HG03025 (cell line): ENCODE results near the gene C1QTNF1.
"Not testable (repeated sequence)": the region's sequence is repeated elsewhere in the genome, so short reads cannot be mapped to it uniquely, and the experiment has no call there.

Experiments used
- ATAC-seq: cut with Tn5 transposase; IDR thresholded peaks from one replicate; pipeline ENCODE4 v1.9.1; 2021; ENCODE audit warnings: mild to moderate bottlenecking, moderate library complexity; ENCODE audit not compliant: unreplicated experiment, low FRiP score

The C1QTNF1 gene

DNA sequence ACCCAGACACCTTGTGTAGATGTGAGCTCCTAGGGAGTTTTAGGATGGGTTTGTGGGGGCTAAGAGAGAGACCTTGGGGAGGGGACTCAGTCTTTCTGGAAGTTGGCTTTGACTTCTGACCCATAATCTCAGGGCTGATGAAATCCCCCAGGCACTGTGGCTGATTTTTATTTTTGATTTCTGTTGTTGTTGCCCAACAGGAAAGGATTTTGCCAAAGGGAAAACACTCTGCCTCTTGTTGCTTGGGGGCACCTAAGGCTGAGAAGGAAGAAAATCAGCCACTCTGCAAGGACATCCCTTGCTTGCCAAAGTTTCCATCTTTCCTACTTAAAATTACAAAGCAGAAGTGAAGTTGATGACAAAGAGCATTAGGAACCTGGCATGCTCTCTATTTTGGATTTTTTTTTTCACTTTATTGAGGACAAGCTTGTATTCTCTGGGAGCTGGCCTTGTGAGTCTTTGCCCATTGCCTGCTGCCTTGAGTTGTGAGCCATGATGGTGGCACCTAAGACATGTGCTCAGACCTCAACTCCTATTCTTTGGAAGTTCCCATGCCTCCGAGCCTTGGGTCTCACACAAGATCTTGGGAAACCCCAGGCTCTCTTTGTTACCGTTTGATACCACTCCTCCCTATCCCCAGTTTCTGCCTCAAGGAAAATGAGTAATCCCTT, 3.2 kb upstream of the C1QTNF1 start:
- ATAC-seq: no peak

DNA sequence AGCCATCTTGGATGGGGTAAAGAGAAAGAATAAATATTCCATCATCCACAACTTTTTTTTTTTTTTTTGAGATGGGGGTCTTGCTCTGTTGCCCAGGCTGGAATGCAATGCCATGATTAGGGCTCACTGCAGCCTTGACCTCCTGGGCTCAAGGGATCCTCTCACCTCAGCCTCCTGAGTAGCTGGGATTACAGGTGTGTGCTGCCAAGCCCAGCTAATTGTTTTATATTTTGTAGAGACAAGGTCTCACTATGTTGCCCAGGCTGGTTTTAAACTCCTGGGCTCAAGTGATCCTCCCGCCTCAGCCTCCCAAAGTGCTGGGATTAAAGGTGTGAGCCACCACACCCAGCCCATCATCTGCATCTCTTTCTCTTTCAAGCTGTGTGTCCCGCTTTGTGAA, 2.0 kb upstream of the C1QTNF1 start:
- ATAC-seq: not testable (repeated sequence)

GRCh38 chr17:79022507-79022991, 1.4 kb upstream of the C1QTNF1 start:
- ATAC-seq: no peak

DNA sequence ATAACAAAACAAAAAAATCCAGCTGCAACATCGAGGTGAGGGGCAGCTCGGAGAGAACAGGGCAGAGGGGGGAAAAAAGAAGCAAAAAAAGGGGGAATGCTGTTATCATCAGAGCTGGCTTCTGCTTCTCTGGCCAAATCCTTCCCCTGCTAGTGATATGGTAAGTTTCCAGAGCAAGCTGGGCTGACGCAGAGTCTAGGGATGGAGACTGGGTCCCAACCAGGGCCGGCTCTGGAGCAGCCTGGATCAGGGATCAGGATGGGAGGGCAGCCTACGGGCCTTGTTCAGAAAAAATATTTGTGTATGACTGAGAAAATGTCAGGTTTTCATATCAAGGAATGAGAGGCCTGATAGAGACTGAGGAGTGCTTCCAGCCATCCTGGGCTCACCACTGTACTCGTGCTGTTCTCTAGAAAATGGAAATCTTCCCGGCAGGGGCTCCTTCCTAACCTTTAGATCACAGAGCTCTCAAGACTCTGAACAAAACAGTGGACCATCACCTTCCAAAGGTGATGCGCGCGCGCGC, 726 bp upstream of the C1QTNF1 start:
- ATAC-seq: no peak

GRCh38 chr17:79024901-79025737, 1.1 kb downstream of the C1QTNF1 start:
- no peak for ATAC-seq

DNA sequence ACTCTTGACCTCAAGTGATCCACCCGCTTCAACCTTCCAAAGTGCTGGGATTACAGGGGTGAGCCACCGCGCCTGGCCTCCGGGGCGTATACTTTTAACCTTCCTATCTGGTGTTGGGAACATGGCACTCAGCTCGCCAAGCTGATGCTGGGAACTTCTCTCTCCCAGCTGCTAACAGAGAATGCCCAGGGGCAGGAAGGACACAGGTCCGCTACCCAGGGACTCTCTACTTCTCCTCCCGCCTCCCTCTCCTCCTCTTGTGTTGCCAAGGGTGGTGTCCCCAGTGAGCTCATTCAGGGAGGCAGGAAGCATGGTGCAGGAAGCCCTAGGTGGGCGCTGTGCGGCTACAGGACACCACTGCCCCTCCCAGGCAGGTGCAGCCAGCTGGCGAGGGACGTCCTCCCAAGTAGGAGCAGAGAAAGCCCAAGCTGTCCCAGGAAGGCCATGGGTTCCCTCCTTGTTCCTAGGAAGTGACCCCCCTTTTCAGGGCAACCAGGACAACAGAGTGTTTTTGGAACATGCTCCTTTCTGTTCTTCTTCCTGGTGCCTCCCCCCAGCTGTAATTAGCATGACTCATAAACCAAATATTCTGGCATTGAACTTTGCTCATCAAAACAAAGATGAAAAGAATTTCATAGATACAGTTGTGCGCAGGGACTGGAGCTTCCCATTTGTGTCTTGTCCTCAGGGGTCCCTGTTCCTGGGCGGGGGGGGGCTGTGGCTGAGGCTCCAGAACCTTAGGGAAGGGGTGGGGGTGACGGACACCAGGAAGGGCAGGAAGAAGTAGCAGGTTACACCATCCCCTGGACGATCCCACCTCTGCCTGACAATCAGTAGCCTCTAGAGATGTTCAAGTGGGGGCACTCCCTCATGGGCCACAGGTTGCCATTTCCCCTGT, 2.7 kb downstream of the C1QTNF1 start:
- ATAC-seq: no peak

DNA sequence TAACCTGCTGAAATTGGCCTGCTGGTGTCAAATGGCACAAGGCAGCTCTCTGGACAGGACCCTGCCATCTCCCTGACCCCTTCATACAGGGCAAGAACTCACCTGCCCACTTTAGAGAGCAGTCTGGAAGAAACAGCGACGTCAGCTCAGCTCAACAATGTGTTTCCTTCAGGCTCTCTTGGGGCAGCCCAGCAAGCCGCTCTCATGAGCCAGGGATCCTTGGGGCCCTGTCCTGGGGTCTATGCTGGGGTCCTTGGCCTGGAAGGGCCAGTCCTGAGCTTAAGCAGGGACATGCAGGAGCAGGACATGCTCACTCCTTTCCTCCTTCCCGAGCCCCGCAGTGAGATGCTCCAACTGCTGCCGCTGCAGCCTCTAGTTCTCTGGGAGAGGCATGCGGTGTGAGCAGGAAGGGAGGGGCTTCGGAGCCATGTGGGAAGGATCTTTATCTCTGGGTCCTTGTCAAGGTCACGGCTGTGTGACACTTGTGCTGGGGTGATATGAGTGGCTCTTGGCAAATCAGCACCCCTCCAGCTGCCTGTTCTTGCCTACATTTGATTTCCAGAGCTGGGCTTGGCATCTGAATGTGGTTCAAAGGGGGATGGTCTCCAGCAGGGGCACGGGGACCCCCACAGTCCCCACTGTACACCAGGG, 3.4 kb downstream of the C1QTNF1 start:
- ATAC-seq: no peak

- no peak for ATAC-seq
Measured at GRCh38 chr17:79027925-79028491, 4.0 kb downstream of the C1QTNF1 start.

DNA sequence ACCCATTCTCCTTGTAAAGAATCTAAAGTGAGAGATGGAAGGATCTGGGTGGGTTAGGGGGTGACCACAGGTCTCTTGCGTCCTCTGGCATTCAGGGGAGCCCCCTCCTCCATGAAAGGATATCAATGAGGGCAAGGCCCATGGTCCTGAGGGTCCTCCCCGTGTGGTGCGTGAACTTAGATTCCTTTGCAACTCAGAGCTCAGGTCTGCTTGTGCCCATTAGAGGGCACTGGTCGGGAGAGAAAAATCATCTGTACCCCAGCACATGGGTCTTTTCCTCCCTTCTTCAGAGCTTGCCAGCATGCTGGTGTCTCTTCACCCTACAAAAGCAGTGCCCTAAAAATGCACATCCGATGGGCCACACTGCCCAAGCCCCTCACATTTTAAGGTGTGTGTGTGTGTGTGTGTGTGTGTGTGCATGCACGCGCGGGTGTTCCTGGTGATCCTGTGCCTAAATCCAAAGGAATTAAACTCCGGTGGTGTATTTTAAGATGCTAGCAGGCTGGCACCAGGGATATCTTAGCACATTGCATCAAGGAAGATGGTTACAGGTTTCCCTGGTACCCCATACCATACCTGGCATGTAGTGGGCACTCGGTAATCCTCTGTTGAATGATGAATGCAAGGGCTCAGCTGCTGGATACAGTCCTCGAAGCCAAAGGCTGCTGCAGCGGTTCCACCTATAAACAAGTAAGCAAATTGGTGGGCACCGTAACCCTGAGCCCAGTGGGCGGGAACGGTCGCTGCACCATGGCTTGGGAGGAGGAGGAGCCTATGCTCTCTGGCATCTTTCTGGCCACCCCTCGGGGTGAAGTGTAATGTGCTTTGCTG, 4.7 kb downstream of the C1QTNF1 start:
- no peak for ATAC-seq

DNA sequence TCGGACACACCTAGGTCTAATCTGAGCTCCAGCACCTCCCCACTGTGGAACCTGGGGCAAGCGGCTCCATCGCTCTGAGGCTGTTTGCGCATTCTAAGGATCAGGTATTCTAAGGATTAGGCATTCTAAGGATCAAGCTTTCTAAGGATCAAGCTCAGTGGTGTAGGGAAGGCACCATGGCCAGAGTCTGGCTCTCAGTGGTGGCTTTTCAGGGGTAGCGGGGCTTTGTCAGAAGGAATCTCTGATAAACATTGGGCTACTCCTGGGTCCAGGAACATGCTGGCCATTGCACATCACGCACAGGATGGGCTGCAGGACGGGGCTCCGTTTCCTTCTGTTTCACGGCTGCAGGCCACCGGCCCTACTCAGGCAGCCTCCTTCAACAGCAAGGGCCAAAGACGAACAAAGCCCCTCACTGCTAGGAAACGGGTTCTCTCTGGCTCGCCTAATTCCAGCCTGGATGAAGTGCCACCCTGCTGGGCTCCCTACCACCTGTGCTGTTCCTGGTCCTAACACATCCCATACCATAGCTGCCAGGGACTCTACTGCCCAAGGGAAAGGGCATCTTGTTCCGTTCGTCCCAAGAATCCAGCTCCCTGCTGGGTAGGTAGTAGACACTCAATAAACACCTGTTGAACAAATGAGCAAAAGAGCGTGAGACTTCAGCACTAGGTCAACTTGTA, 5.5 kb downstream of the C1QTNF1 start:
- ATAC-seq: no peak

DNA sequence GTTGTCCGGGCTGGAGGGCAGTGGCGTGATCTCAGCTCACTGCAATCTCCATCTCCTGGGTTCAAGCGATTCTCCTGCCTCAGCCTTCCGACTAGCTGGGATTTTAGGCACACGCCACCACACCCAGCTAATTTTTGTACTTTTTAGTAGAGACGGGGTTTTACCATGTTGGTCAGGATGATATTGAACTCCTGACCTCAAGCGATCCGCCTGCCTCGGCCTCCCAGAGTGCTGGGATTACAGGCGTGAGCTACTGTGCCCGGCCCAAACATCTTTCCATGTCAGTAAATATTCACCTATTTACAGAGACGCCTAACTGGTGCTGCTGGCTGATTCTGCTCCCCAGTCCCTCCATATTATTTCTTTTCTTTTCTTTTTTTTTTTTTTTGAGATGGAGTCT, 6.7 kb downstream of the C1QTNF1 start:
- ATAC-seq: not testable (repeated sequence)

- no peak for ATAC-seq
Measured at GRCh38 chr17:79031996-79032875, 8.3 kb downstream of the C1QTNF1 start.

- no peak for ATAC-seq
Measured at GRCh38 chr17:79033046-79033616, 9.2 kb downstream of the C1QTNF1 start.

GRCh38 chr17:79033741-79034501, 10.0 kb downstream of the C1QTNF1 start:
- ATAC-seq: no peak

DNA sequence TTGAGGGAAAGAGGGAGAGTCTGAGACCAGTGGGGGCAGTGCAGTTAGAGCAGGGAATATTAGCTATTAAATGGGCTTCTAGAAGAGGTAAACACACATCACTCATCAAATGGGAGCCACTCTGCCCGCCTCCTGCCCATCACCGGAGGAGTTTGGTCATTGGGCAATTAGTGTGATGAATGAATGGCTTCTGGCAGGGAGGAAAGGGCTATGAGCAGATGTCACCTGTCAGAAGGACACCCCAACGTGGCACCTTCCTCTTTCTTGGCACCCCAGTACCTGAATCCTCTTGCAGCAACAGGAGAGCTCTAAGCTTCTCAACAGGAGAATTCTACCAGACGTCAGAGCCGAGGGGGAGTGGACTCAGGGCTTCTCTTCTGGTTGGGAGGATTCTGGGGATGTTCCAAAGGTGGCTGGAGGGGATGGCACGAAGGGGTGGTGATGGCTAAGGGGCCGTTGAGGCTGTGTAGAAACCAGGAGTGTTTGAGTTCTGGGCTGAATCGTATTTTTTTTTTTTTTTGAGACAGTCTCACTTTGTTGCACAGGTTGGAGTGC, 11.0 kb downstream of the C1QTNF1 start:
- ATAC-seq: no peak

DNA sequence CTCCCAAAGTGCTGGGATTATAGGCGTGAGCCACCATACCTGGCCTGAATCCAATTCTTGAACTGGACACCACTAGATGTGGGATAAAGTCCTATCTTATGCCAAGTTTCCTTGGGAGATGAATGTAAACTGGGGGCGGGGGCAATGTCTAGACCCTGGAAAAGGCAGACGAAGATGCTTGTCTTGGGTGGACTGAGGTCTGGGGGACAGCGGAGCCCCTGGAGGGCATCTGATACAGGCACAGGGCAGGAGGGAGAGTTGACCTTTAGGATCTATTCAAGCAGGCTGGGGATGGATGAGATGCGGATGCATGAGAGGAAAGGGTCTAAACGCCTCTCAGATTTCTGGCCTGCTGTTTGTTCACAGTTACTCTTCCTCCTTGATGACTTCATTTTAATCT, 11.7 kb downstream of the C1QTNF1 start:
- no peak for ATAC-seq
